Measurements from ENCODE around the gene RBBP8. TPM values are rescaled to one million over a fixed set of nuclear protein-coding genes. Genes with fewer than 3 reads are reported as not detected.
"Not testable (repeated sequence)": the region's sequence is repeated elsewhere in the genome, so short reads cannot be mapped to it uniquely, and the experiment has no call there.

The RBBP8 gene
- total and polyA plus RNA-seq, 4 donors, result 24.9 to 64.3 (median 32.3) TPM

DNA sequence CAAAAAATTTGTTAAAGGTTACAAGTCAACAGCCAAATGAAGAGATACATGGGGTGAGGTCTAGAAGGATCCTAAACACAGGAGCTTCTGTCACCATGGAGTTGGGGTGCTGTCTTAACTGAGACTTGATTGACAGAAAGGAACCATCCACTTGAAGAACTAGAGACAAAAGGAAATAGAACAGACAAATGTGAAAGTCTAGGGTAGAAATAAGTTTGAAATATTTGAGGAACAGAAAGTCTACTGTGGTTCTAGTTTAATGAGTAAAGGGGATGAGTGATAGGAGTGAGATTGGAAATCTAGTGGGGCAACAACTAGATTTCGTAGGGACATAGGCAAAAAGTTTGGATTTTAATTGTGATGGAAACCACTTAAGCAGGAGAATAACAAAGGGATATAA is 18.7 kb downstream of the RBBP8 start:
- Histone ChIP-seq H3K4me3 (no peak overlapping the region), H3K9me3 (ENCODE audit: control insufficient read depth in 4 of 4, insufficient read depth in 3 of 4, low read length in 3 of 4) (no peaks in the 10 kb centered on the region), H3K27me3 (ENCODE audit: control insufficient read depth in 3 of 3, insufficient read depth in 3 of 3, low read length in 2 of 3) (no peaks in the 10 kb centered on the region), H3K27ac (ENCODE audit: low read depth in 1 of 2, low read length in 1 of 2) (no peak overlapping the region), H3K4me1 (ENCODE audit: control insufficient read depth in 5 of 5, insufficient read depth in 5 of 5, low read length in 5 of 5) (no peaks in the 10 kb centered on the region), H3K36me3 (ENCODE audit: control insufficient read depth in 4 of 4, insufficient read depth in 4 of 4, low read length in 4 of 4) (peaks cover 6 to 17% (median 14%) of the 10 kb centered on the region in 4 donors), H3K9ac (ENCODE audit: insufficient read depth in 1 of 2, low read length in 2 of 2) (no peak overlapping the region)
- ATAC-seq (ENCODE audit: insufficient read depth, low FRiP score), result no peak
- 90 to 92% methylated on average over 1 of the region's 1 CpG for WGBS, 2 donors
- no peak for DNase-seq
- TF ChIP-seq, protein P1, sequence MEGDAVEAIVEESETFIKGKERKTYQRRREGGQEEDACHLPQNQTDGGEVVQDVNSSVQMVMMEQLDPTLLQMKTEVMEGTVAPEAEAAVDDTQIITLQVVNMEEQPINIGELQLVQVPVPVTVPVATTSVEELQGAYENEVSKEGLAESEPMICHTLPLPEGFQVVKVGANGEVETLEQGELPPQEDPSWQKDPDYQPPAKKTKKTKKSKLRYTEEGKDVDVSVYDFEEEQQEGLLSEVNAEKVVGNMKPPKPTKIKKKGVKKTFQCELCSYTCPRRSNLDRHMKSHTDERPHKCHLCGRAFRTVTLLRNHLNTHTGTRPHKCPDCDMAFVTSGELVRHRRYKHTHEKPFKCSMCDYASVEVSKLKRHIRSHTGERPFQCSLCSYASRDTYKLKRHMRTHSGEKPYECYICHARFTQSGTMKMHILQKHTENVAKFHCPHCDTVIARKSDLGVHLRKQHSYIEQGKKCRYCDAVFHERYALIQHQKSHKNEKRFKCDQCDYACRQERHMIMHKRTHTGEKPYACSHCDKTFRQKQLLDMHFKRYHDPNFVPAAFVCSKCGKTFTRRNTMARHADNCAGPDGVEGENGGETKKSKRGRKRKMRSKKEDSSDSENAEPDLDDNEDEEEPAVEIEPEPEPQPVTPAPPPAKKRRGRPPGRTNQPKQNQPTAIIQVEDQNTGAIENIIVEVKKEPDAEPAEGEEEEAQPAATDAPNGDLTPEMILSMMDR (IDR thresholded peaks at IDR 0.05; ENCODE audit: control extremely low read depth, extremely low read depth), result no peak

DNA sequence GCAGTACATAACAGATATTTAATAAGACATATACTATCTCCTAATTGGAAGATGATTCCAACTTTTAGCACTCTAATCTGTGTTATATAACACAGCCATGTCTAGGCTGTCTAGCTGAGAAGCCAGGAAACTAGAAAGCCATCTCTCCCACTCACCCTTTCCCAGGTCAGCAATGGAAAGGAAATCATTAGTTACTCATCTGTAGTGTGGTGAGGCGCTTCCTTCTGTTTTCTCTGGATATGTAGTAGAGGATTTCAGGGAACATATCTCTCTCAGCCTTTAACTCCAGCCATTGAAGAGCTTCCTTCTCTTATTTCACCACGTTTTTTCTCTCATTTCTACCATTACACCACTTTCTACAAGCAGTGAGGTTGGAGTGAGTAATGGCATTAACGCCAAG is 19.4 kb downstream of the RBBP8 start:
- no peak for ATAC-seq (ENCODE audit: insufficient read depth, low FRiP score)
- Histone ChIP-seq H3K27ac (ENCODE audit: low read depth in 1 of 2, low read length in 1 of 2) (no peak overlapping the region), H3K27me3 (ENCODE audit: control insufficient read depth in 3 of 3, insufficient read depth in 3 of 3, low read length in 2 of 3) (no peaks in the 10 kb centered on the region), H3K9ac (ENCODE audit: insufficient read depth in 1 of 2, low read length in 2 of 2) (no peak overlapping the region), H3K4me1 (ENCODE audit: control insufficient read depth in 5 of 5, insufficient read depth in 5 of 5, low read length in 5 of 5) (no peaks in the 10 kb centered on the region), H3K36me3 (ENCODE audit: control insufficient read depth in 4 of 4, insufficient read depth in 4 of 4, low read length in 4 of 4) (peaks cover 6 to 17% (median 14%) of the 10 kb centered on the region in 4 donors), H3K4me3 (no peak overlapping the region), H3K9me3 (ENCODE audit: control insufficient read depth in 4 of 4, insufficient read depth in 3 of 4, low read length in 3 of 4) (no peaks in the 10 kb centered on the region)
- TF ChIP-seq, protein P1 (IDR thresholded peaks at IDR 0.05; ENCODE audit: control extremely low read depth, extremely low read depth), result no peak
- no peak for DNase-seq
- WGBS, 2 donors, result 85 to 91% methylated on average over 3 of the region's 3 CpGs

- not testable (repeated sequence) for H3K4me3 ChIP-seq; H3K4me1 ChIP-seq (ENCODE audit: control insufficient read depth in 5 of 5, insufficient read depth in 5 of 5, low read length in 5 of 5); H3K27ac ChIP-seq (ENCODE audit: low read depth in 1 of 2, low read length in 1 of 2); DNase-seq; H3K27me3 ChIP-seq (ENCODE audit: control insufficient read depth in 3 of 3, insufficient read depth in 3 of 3, low read length in 2 of 3); ATAC-seq (ENCODE audit: insufficient read depth, low FRiP score); H3K9me3 ChIP-seq (ENCODE audit: control insufficient read depth in 4 of 4, insufficient read depth in 3 of 4, low read length in 3 of 4); H3K9ac ChIP-seq (ENCODE audit: insufficient read depth in 1 of 2, low read length in 2 of 2)
- H3K36me3 ChIP-seq (ENCODE audit: control insufficient read depth in 4 of 4, insufficient read depth in 4 of 4, low read length in 4 of 4), result peaks cover 8 to 17% (median 14%) of the 10 kb centered on the region in 4 donors
- WGBS, 2 donors, result 99% methylated on average over 4 of the region's 4 CpGs
Measured at GRCh38 chr18:22953982-22954381, 20.9 kb downstream of the RBBP8 start.

GRCh38 chr18:22956226-22956625 is 23.1 kb downstream of the RBBP8 start:
- DNase-seq, result no peak
- TF ChIP-seq, protein P1 (IDR thresholded peaks at IDR 0.05; ENCODE audit: control extremely low read depth, extremely low read depth), result no peak
- no peaks in the 10 kb centered on the region for H3K9me3 ChIP-seq (ENCODE audit: control insufficient read depth in 4 of 4, insufficient read depth in 3 of 4, low read length in 3 of 4)
- H3K36me3 ChIP-seq (ENCODE audit: control insufficient read depth in 4 of 4, insufficient read depth in 4 of 4, low read length in 4 of 4), result peaks cover 4 to 11% (median 8%) of the 10 kb centered on the region in 4 donors
- no peak overlapping the region for H3K27ac ChIP-seq (ENCODE audit: low read depth in 1 of 2, low read length in 1 of 2)
- H3K4me1 ChIP-seq (ENCODE audit: control insufficient read depth in 5 of 5, insufficient read depth in 5 of 5, low read length in 5 of 5), result no peaks in the 10 kb centered on the region
- 94 to 98% methylated on average over 3 of the region's 3 CpGs for whole genome bisulfite sequencing, 2 donors
- H3K9ac ChIP-seq (ENCODE audit: insufficient read depth in 1 of 2, low read length in 2 of 2), result no peak overlapping the region
- H3K27me3 ChIP-seq (ENCODE audit: control insufficient read depth in 3 of 3, insufficient read depth in 3 of 3, low read length in 2 of 3), result no peaks in the 10 kb centered on the region
- H3K4me3 ChIP-seq, result no peak overlapping the region
- no peak for ATAC-seq (ENCODE audit: insufficient read depth, low FRiP score)

Data from lung (tissue), 12 donors.